Measurements from ENCODE around the gene RETREG3. TPM values are rescaled to one million over a fixed set of nuclear protein-coding genes. Genes with fewer than 3 reads are reported as not detected.
A peak's percentile ranks its signal among the peaks of the same experiment; 100 is the strongest.

The RETREG3 gene
- total and polyA plus RNA-seq, 2 experiments from 2014 or later: 8.0 to 38.2 TPM

DNA sequence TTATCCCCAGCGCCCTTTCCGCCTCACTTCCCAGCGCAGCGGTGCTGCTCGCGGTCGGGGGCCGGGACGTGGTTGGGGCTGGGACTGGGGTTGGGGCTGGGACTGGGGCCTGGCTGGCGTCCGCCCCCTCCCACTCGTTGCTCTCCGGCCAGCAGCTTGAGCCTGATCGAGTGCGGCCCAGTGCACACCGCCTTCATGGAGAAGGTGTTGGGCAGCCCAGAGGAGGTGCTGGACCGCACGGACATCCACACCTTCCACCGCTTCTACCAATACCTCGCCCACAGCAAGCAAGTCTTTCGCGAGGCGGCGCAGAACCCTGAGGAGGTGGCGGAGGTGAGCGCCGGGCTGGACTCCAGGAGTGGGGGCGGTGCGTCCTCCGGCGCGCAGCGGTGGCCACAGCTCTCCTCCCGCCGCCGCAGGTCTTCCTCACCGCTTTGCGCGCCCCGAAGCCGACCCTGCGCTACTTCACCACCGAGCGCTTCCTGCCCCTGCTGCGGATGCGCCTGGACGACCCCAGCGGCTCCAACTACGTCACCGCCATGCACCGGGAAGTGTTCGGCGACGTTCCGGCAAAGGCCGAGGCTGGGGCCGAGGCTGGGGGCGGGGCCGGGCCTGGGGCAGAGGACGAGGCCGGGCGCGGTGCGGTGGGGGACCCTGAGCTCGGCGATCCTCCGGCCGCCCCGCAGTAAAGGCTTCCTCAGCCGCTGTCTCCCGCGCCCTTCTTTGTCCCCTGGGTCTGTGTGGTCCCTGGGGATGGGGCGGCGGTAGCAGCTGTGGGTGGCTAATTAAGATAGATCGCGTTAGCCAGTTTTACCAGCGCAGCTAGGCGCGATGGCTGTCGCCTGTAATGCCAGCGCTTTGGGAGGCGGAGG lies 54.7 kb downstream of the RETREG3 start (continued):
- TF ChIP-seq, protein P1, sequence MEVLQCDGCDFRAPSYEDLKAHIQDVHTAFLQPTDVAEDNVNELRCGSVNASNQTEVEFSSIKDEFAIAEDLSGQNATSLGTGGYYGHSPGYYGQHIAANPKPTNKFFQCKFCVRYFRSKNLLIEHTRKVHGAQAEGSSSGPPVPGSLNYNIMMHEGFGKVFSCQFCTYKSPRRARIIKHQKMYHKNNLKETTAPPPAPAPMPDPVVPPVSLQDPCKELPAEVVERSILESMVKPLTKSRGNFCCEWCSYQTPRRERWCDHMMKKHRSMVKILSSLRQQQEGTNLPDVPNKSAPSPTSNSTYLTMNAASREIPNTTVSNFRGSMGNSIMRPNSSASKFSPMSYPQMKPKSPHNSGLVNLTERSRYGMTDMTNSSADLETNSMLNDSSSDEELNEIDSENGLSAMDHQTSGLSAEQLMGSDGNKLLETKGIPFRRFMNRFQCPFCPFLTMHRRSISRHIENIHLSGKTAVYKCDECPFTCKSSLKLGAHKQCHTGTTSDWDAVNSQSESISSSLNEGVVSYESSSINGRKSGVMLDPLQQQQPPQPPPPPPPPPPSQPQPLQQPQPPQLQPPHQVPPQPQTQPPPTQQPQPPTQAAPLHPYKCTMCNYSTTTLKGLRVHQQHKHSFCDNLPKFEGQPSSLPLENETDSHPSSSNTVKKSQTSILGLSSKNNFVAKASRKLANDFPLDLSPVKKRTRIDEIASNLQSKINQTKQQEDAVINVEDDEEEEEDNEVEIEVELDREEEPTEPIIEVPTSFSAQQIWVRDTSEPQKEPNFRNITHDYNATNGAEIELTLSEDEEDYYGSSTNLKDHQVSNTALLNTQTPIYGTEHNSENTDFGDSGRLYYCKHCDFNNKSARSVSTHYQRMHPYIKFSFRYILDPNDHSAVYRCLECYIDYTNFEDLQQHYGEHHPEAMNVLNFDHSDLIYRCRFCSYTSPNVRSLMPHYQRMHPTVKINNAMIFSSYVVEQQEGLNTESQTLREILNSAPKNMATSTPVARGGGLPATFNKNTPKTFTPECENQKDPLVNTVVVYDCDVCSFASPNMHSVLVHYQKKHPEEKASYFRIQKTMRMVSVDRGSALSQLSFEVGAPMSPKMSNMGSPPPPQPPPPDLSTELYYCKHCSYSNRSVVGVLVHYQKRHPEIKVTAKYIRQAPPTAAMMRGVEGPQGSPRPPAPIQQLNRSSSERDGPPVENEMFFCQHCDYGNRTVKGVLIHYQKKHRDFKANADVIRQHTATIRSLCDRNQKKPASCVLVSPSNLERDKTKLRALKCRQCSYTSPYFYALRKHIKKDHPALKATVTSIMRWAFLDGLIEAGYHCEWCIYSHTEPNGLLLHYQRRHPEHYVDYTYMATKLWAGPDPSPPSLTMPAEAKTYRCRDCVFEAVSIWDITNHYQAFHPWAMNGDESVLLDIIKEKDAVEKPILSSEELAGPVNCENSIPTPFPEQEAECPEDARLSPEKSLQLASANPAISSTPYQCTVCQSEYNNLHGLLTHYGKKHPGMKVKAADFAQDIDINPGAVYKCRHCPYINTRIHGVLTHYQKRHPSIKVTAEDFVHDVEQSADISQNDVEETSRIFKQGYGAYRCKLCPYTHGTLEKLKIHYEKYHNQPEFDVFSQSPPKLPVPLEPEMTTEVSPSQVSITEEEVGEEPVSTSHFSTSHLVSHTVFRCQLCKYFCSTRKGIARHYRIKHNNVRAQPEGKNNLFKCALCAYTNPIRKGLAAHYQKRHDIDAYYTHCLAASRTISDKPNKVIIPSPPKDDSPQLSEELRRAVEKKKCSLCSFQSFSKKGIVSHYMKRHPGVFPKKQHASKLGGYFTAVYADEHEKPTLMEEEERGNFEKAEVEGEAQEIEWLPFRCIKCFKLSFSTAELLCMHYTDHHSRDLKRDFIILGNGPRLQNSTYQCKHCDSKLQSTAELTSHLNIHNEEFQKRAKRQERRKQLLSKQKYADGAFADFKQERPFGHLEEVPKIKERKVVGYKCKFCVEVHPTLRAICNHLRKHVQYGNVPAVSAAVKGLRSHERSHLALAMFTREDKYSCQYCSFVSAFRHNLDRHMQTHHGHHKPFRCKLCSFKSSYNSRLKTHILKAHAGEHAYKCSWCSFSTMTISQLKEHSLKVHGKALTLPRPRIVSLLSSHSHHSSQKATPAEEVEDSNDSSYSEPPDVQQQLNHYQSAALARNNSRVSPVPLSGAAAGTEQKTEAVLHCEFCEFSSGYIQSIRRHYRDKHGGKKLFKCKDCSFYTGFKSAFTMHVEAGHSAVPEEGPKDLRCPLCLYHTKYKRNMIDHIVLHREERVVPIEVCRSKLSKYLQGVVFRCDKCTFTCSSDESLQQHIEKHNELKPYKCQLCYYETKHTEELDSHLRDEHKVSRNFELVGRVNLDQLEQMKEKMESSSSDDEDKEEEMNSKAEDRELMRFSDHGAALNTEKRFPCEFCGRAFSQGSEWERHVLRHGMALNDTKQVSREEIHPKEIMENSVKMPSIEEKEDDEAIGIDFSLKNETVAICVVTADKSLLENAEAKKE (CRISPR knock-in tag; IDR thresholded peaks at IDR 0.05): no peak
- TF ChIP-seq NANOG (IDR thresholded peaks at IDR 0.05; ENCODE audit: borderline replicate concordance) (no peak), EZH2 (IDR thresholded peaks at IDR 0.05; ENCODE audit: low read depth, unreplicated experiment) (no peak), POLR2AphosphoS5 (IDR thresholded peaks at IDR 0.05; ENCODE audit: low read depth) (peak; percentile 95), JUNB (IDR thresholded peaks at IDR 0.05; ENCODE audit: unreplicated experiment) (no peak)

- DNase-seq (ENCODE audit: low spot score): no peak
- TF ChIP-seq, protein P2, sequence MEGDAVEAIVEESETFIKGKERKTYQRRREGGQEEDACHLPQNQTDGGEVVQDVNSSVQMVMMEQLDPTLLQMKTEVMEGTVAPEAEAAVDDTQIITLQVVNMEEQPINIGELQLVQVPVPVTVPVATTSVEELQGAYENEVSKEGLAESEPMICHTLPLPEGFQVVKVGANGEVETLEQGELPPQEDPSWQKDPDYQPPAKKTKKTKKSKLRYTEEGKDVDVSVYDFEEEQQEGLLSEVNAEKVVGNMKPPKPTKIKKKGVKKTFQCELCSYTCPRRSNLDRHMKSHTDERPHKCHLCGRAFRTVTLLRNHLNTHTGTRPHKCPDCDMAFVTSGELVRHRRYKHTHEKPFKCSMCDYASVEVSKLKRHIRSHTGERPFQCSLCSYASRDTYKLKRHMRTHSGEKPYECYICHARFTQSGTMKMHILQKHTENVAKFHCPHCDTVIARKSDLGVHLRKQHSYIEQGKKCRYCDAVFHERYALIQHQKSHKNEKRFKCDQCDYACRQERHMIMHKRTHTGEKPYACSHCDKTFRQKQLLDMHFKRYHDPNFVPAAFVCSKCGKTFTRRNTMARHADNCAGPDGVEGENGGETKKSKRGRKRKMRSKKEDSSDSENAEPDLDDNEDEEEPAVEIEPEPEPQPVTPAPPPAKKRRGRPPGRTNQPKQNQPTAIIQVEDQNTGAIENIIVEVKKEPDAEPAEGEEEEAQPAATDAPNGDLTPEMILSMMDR (conservative IDR thresholded peaks at IDR 0.05; ENCODE audit: low read depth in 2 of 2): 0 out of 4 replicates have a peak, but pooled peaks of 1 of the 2 experiments have one; percentile 7
- TF ChIP-seq NANOG (IDR thresholded peaks at IDR 0.05; ENCODE audit: borderline replicate concordance): no peak
- no peak for TF ChIP-seq EZH2phosphoT487 (IDR thresholded peaks at IDR 0.05; ENCODE audit: unreplicated experiment)
- peak overlapping the region; percentile 92 for H3K4me2 ChIP-seq
- H3K27ac ChIP-seq (ENCODE audit: low read depth): peak overlapping the region; percentile 32; the same call in 1 of the 2 replicates
- no peaks in the 10 kb centered on the region for H3K9me2 ChIP-seq (ENCODE audit: insufficient read depth)
- peak overlapping the region; percentile 93 for H3K4me3 ChIP-seq
- no peaks in the 10 kb centered on the region for H3K36me3 ChIP-seq (ENCODE audit: insufficient read depth)
- H3K4me1 ChIP-seq (ENCODE audit: insufficient read depth): peaks cover 10% of the 10 kb centered on the region
- peaks cover 6% of the 10 kb centered on the region; the same call in 1 of the 2 replicates for H4K20me1 ChIP-seq (replicated peaks; ENCODE audit: insufficient read depth)
- no peaks in the 10 kb centered on the region; the same call in 2 of the 3 replicates for H3K36me3 Mint-ChIP-seq (ENCODE audit: low read depth)
- no peak for ATAC-seq
- H3K27me3 Mint-ChIP-seq (ENCODE audit: insufficient read depth, low read depth, poor library complexity): peaks cover 20% of the 10 kb centered on the region
- peak overlapping the region; percentile 87 for H3K4me3 Mint-ChIP-seq
- peaks cover 5% of the 10 kb centered on the region for H3F3A ChIP-seq (replicated peaks; ENCODE audit: low read depth)
- H2AFZ ChIP-seq: 0 out of 2 replicates have a peak overlapping the region, but pooled peaks have one; percentile 52
- H3K4me1 Mint-ChIP-seq: peaks cover 19% of the 10 kb centered on the region
- 0 out of 2 replicates have a peak, but pooled peaks cover 2% of the 10 kb centered on the region for H3K79me2 ChIP-seq (replicated peaks; ENCODE audit: insufficient read depth)
- 0 out of 2 replicates have a peak, but pooled peaks cover 6% of the 10 kb centered on the region for H3K27me3 ChIP-seq (ENCODE audit: insufficient read depth)
- no peaks in the 10 kb centered on the region for H3K9me3 Mint-ChIP-seq
- H3K27ac Mint-ChIP-seq: no peak overlapping the region
Measured at GRCh38 chr17:42553866-42554249, 55.3 kb downstream of the RETREG3 start.
